Central memory CD8-positive, alpha-beta T cell (primary cell): ENCODE results near the gene CLPSL1.

Experiments used
- ATAC-seq: fragments of 150-1000 bp; cut with Tn5 transposase; replicated peaks from 2 replicates; pipeline ENCODE4 v1.10.0; 2022; ENCODE audit warnings: mild to moderate bottlenecking, moderate FRiP score, moderate number of reproducible peaks; ENCODE audit not compliant: poor library complexity, severe bottlenecking; ENCODE audit errors: extremely low read depth
- DNase-seq, 2 donors: peaks; one replicate each; pipeline ENCODE4 v3.0.0; 2021; ENCODE audit warnings: low spot score in 2 of 2
- H3K27ac Mint-ChIP-seq: one replicate; pipeline ENCODE4 v1.8.0; 2022; ENCODE audit warnings: low read depth, mild to moderate bottlenecking, moderate library complexity, mixed read lengths
- H3K27me3 Mint-ChIP-seq: one replicate; pipeline ENCODE4 v1.8.0; 2022; ENCODE audit warnings: mixed read lengths
- H3K36me3 Mint-ChIP-seq: one replicate; pipeline ENCODE4 v1.8.0; 2022; ENCODE audit warnings: mild to moderate bottlenecking, moderate library complexity, mixed read lengths; ENCODE audit not compliant: insufficient read depth
- H3K4me1 Mint-ChIP-seq: one replicate; pipeline ENCODE4 v1.8.0; 2022; ENCODE audit warnings: mixed read lengths
- H3K4me3 Mint-ChIP-seq: one replicate; pipeline ENCODE4 v1.8.0; 2022; ENCODE audit warnings: mild to moderate bottlenecking, moderate library complexity, mixed read lengths
- H3K9me3 Mint-ChIP-seq: one replicate; pipeline ENCODE4 v1.8.0; 2022; ENCODE audit warnings: mixed read lengths

CLPSL1 gene

DNA sequence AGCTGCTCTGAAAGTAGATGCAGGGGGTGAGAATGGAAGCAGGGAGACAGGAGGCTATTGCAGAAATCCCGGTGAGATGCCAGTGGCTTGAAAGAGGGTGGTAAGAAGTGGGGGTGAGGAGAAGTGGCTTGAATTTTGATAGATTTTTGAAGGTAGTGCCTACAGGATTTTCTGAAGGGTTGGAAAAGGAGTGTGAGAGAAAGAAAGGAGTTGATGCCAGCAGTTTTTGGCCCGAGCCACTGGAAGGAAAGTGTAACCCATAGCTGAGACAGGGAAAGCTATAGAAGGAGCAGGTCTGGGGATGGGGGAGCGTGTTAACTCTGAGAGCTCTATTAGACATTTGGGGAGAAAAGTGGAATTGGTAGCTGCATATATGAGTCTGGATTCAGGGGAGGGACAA lies 34.3 kb upstream of the CLPSL1 start:
- Mint-ChIP-seq H3K36me3 (no peaks in the 10 kb centered on the region), H3K4me3 (no peak overlapping the region), H3K27ac (no peak overlapping the region), H3K9me3 (no peaks in the 10 kb centered on the region), H3K27me3 (no peaks in the 10 kb centered on the region), H3K4me1 (no peaks in the 10 kb centered on the region)
- DNase-seq = no peak
- ATAC-seq = no peak

DNA sequence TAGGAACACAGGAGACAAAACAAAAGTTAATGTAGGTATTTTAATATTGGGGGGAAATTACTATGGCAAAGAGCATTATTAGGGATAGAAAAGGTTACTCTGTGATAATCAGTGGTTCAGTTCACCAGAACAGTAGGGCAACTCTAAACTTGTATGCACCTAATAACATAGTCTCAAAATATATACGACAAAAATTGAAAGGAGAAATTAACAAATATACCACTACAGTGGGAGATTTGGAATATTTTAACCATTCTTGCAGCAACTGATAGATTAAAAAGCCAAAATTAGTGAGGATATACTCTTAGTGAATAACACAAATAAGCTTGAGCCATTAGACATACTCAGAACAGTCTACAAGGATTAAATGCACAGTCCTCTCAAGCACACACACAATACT lies 32.9 kb upstream of the CLPSL1 start:
- H3K9me3 Mint-ChIP-seq = no peaks in the 10 kb centered on the region
- no peak overlapping the region for H3K27ac Mint-ChIP-seq
- H3K27me3 Mint-ChIP-seq = peaks cover 11% of the 10 kb centered on the region
- DNase-seq = no peak
- no peak overlapping the region for H3K4me3 Mint-ChIP-seq
- no peaks in the 10 kb centered on the region for H3K4me1 Mint-ChIP-seq
- ATAC-seq = no peak
- H3K36me3 Mint-ChIP-seq = no peaks in the 10 kb centered on the region

DNA sequence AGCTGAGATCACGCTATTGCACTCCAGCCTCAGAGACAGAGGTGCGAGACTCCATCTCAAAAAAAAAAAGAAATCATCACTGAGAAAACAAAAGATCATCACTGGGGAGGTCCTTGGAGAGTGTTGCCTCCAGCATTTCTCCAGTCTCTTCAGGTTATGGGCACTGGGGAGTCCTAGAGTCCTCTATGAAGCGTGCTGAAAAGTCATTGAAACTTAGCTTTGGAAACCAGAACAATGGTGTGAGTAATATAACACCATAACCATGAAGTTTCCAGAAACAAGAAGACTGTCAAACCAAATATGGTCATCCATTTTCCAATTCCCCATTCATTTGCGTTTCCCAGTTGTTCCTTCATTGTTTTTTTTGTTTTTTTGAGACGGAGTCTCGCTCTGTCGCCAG lies 30.3 kb upstream of the CLPSL1 start:
- H3K4me1 Mint-ChIP-seq = no peaks in the 10 kb centered on the region
- H3K36me3 Mint-ChIP-seq = no peaks in the 10 kb centered on the region
- no peak overlapping the region for H3K4me3 Mint-ChIP-seq
- ATAC-seq = no peak
- H3K27ac Mint-ChIP-seq = no peak overlapping the region
- peaks cover 11% of the 10 kb centered on the region for H3K27me3 Mint-ChIP-seq
- DNase-seq = no peak
- no peaks in the 10 kb centered on the region for H3K9me3 Mint-ChIP-seq

DNA sequence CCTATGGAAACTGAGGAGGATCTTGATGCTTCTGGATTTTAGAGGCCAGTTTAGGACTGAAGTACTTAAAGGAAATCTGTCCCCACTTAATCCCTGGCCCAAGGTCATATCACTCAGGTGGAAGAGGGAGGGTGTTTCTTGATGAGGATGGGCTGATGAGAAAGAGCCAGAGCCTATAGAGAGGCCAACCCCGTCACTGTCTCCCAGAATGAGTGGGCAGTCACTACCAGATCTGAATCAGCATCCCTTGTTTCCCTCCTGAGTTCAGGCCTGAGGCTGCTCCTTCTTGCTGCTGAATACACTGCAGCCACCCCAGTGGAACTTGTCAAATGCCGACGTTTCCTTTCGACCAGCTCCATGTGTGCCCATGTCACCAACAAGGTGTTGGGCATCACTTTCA lies 29.2 kb upstream of the CLPSL1 start:
- Mint-ChIP-seq H3K9me3 (no peaks in the 10 kb centered on the region), H3K4me3 (no peak overlapping the region), H3K27ac (no peak overlapping the region), H3K27me3 (peaks cover 11% of the 10 kb centered on the region), H3K36me3 (peaks cover 1% of the 10 kb centered on the region), H3K4me1 (no peaks in the 10 kb centered on the region)
- no peak for DNase-seq
- no peak for ATAC-seq

DNA sequence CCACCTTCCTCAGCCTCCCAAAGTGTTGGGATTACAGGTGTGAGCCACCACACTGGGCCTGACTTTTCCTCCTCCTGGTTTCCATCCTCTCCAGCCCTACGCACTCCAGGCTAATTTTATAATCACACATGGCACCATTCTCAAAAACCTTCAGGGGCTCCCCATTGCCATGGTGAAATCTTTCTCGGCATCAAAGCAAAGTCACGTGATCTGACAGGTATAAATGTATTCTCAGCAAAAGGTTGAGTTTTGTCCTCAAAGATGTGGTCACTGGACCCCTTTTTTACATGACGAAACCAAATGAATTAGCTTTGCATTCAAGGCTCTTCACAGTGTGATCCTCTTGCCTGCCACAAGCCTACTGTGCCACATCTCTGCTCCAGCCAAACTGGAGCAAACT lies 28.5 kb upstream of the CLPSL1 start:
- Mint-ChIP-seq H3K4me1 (no peaks in the 10 kb centered on the region), H3K36me3 (peaks cover 2% of the 10 kb centered on the region), H3K9me3 (no peaks in the 10 kb centered on the region), H3K4me3 (no peak overlapping the region), H3K27ac (no peak overlapping the region), H3K27me3 (peaks cover 13% of the 10 kb centered on the region)
- DNase-seq (no peak), ATAC-seq (no peak)

DNA sequence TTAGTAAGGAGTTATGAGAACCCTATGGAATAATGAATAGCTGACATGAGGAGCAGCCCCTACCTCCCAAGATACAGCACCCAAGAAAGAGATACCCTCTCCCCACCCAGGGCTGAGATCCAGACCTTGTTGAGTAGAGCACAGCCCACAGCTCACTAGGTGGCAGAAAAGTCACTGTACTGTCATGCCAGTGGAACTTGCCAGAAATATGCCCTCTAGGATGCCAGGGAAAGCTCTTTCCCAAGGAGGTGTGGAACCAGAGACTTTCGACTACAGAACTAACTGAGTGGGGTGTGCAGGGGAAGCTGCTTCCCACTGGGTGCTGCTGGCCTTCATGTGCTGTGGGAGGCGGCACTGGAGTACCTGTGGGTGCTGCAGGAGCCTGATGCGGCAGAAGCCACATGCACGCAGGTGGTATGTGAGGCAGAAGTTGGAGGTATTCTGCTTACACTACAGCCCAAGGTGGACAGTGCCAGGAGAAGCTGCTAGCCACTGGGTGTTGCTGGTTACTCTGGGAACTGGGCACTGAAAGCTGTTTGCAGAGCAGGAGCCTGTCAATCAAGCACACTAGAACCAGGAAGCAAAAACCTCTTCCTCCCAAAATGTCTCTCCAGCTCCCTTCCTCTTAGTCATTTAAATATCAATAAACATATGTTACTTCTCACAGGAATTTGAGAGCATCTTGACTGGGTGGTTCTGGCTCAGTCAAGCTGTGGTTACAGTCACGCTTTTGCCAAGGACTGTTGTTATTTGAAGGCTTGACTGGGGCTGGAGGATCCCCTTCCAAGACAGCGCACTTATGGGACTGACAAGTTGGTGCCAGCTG lies 26.2 kb upstream of the CLPSL1 start:
- Mint-ChIP-seq H3K36me3 (peaks cover 2% of the 10 kb centered on the region), H3K9me3 (no peaks in the 10 kb centered on the region), H3K4me1 (peaks cover 5% of the 10 kb centered on the region), H3K4me3 (no peak overlapping the region), H3K27ac (no peak overlapping the region), H3K27me3 (peaks cover 36% of the 10 kb centered on the region)
- no peak for DNase-seq
- no peak for ATAC-seq

DNA sequence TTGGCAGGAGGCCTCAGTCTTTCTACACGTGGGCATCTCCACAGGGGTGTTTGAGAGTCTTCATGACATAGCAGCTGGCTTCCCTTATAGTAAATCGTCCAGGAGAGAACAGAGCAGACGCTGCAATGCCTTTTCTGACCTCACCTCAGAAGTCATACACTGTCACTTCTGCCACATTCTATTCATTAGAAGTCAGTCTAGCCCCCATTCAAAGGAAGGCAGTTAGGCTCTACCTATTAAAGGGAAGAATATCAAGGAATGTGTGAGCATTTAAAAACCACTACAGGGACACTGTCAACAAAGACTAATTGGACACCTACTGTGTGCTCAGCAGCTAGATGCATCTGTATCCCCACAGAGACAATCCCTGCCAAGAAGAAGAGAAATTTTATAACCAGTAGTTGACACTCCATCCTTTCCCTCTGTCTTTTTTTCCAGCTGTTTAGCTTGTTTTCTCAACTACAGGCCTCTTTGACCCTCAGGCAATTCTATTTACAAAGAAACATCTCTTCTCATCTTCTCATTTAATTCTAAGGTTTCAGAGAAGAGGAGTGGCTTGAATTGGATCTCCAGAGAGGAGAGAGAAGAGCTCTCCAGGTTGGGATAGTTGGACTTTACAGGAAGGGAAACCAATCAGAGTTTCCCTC lies 25.4 kb upstream of the CLPSL1 start:
- peaks cover 44% of the 10 kb centered on the region for H3K27me3 Mint-ChIP-seq
- peaks cover 5% of the 10 kb centered on the region for H3K4me1 Mint-ChIP-seq
- ATAC-seq (no peak), DNase-seq (no peak)
- no peak overlapping the region for H3K4me3 Mint-ChIP-seq
- no peaks in the 10 kb centered on the region for H3K9me3 Mint-ChIP-seq
- no peak overlapping the region for H3K27ac Mint-ChIP-seq
- peaks cover 2% of the 10 kb centered on the region for H3K36me3 Mint-ChIP-seq

DNA sequence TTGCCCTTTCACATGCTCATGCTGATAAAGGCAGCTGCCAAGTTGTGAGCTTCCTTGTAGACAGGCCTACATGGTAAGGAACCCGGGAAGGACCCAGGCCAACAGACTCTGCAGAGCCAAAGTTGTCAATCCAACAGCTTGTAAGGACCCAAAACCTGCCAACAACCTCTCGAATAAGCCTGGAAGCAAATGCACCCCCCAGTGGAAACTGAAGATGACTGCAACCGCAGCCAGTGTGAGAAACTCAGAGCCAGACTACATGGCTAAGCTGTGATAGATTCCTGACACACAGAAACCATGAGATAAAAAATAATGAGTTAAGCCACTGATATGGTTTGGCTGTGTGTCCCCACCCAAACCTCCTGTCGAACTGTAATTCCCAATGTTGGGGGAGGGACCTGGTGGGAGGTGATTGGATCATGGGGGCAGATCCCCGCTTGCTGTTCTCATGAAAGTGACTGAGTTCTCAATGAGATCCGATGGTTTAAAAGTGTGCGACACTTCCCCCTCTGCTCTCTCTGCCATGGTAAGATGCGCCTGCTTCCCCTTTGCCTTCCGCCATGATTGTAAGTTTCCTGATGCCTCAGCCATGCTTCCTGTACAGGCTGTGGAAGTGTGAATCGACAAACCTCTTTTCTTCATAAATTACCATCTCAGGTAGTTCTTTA lies 23.2 kb upstream of the CLPSL1 start:
- no peak overlapping the region for H3K27ac Mint-ChIP-seq
- no peak for DNase-seq
- H3K27me3 Mint-ChIP-seq = peaks cover 55% of the 10 kb centered on the region
- ATAC-seq = no peak
- H3K9me3 Mint-ChIP-seq = no peaks in the 10 kb centered on the region
- no peak overlapping the region for H3K4me3 Mint-ChIP-seq
- peaks cover 2% of the 10 kb centered on the region for H3K36me3 Mint-ChIP-seq
- H3K4me1 Mint-ChIP-seq = peaks cover 5% of the 10 kb centered on the region

DNA sequence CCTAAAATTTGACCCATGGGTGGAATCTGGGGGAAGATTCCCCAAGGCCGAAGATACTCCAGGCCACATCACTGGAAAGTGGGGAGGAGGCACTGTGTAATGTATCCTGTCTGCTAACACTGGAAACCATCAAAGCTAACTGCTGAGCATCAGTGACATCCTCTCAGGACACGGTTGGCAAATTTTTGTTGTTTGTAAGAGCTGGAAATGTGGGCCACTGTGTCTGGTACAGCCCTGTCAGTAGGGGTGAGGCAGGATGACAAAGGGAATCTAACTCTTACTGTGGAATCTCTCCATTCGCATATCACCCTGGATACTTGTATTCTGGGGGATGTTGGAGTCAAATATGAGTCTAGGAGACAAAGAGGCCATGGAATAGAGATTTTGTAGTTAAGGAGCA lies 21.4 kb upstream of the CLPSL1 start:
- no peak overlapping the region for H3K4me3 Mint-ChIP-seq
- no peak overlapping the region for H3K27ac Mint-ChIP-seq
- ATAC-seq = no peak
- peaks cover 73% of the 10 kb centered on the region for H3K27me3 Mint-ChIP-seq
- H3K4me1 Mint-ChIP-seq = peaks cover 5% of the 10 kb centered on the region
- no peak for DNase-seq
- no peaks in the 10 kb centered on the region for H3K9me3 Mint-ChIP-seq
- H3K36me3 Mint-ChIP-seq = peaks cover 2% of the 10 kb centered on the region

DNA sequence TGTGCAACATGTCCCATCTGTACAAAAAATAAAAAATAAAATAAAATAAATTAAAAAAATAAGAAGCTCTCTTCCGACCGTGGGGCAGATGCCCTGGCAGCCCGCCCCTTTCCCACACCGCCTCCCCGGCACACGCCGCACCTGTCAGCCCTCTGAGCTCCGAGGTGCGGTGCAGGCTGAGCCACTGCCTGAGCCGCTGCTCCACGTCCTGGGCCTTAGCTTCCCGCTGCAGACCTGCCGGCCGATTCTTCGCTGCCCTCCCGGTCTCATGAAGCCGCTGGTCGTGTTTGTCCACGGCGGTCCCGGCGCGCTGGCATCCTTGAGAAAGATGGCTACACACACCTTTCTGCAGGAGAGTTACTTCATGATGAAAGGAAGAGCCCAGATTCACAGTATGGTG lies 15.1 kb upstream of the CLPSL1 start:
- Mint-ChIP-seq H3K27me3 (peaks cover 40% of the 10 kb centered on the region), H3K36me3 (no peaks in the 10 kb centered on the region), H3K4me1 (no peaks in the 10 kb centered on the region), H3K4me3 (no peak overlapping the region), H3K27ac (no peak overlapping the region), H3K9me3 (no peaks in the 10 kb centered on the region)
- ATAC-seq = no peak
- no peak for DNase-seq

DNA sequence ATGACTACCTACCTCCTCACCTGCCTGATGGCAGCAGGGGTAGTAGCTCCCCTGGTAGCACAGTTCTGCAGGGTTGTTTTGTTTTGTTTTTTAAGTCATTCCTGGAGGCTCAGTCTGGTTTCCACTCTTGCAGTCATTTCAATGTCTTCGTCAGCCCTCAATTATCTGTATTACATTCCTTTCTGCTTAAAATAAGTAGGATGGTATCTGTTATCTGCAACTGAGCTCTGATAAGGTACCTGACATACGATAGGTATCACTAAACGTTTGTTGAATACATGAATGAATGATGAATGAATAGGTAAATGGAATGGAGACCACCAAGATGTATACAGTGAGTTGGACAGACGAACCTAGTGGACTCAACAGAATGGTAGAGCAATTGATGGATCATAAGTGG lies 11.6 kb upstream of the CLPSL1 start:
- no peaks in the 10 kb centered on the region for H3K9me3 Mint-ChIP-seq

DNA sequence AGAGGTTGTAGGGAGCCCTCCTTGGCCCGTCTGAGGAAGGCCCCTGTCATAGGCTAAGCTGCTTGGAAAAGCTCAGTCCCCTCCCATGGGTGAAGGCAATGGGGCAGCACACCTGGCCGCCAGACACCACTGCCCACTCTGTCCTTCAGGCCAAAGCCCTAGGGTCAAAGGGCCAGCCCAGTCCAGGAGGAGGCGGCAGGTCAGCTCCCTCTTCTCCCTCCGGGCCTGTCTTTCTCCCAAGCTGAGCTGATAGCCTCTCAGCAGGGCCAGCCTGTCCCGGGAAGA lies 9.5 kb upstream of the CLPSL1 start:
- H3K27me3 Mint-ChIP-seq = peaks cover 33% of the 10 kb centered on the region
- H3K4me1 Mint-ChIP-seq = no peaks in the 10 kb centered on the region
- H3K9me3 Mint-ChIP-seq = no peaks in the 10 kb centered on the region
- H3K27ac Mint-ChIP-seq = no peak overlapping the region
- no peak for ATAC-seq
- no peaks in the 10 kb centered on the region for H3K36me3 Mint-ChIP-seq
- no peak for DNase-seq
- H3K4me3 Mint-ChIP-seq = no peak overlapping the region

More for the DNA sequence above, 11.6 kb upstream of the CLPSL1 start:
- no peaks in the 10 kb centered on the region for H3K36me3 Mint-ChIP-seq
- no peak for DNase-seq
- no peak overlapping the region for H3K27ac Mint-ChIP-seq
- no peak overlapping the region for H3K4me3 Mint-ChIP-seq
- H3K27me3 Mint-ChIP-seq = peaks cover 20% of the 10 kb centered on the region
- ATAC-seq = no peak
- no peaks in the 10 kb centered on the region for H3K4me1 Mint-ChIP-seq
